ENCODE measurements around the gene SMIM13.
"Not testable (repeated sequence)": the region's sequence is repeated elsewhere in the genome, so short reads cannot be mapped to it uniquely, and the experiment has no call there.

The SMIM13 gene

GRCh38 chr6:11089695-11090094 lies 3.9 kb upstream of the SMIM13 start:
- H4K20me1 ChIP-seq (ENCODE audit: insufficient read depth, low read length) = no peaks in the 10 kb centered on the region
- H3K4me1 ChIP-seq (ENCODE audit: low read length) = peaks cover 4% of the 10 kb centered on the region
- H2AFZ ChIP-seq (ENCODE audit: low read depth, low read length) = no peak overlapping the region
- no peak overlapping the region for H3K9ac ChIP-seq (ENCODE audit: low read length)
- TF ChIP-seq CTCF (IDR thresholded peaks at IDR 0.05; ENCODE audit: low read depth, low read length) (no peak), EZH2phosphoT487 (IDR thresholded peaks at IDR 0.05; ENCODE audit: low read depth) (no peak)
- no peak overlapping the region for H3K4me2 ChIP-seq (ENCODE audit: low read length)
- H3K36me3 ChIP-seq (replicated peaks; ENCODE audit: low read depth, low read length) = no peaks in the 10 kb centered on the region
- no peaks in the 10 kb centered on the region for H3K9me3 ChIP-seq (ENCODE audit: insufficient read depth, low read length)
- no peak overlapping the region for H3K4me3 ChIP-seq (ENCODE audit: low read length)
- no peaks in the 10 kb centered on the region for H3K27me3 ChIP-seq (ENCODE audit: low read depth, low read length)
- no peak overlapping the region for H3K27ac ChIP-seq (ENCODE audit: low read length)
- peaks cover 6% of the 10 kb centered on the region for H3K79me2 ChIP-seq (ENCODE audit: low read length)

GRCh38 chr6:11091141-11091540 lies 2.5 kb upstream of the SMIM13 start:
- H3K36me3 ChIP-seq (replicated peaks; ENCODE audit: low read depth, low read length); H3K4me3 ChIP-seq (ENCODE audit: low read length); H3K27me3 ChIP-seq (ENCODE audit: low read depth, low read length); H3K9me3 ChIP-seq (ENCODE audit: insufficient read depth, low read length); H3K4me2 ChIP-seq (ENCODE audit: low read length); H4K20me1 ChIP-seq (ENCODE audit: insufficient read depth, low read length); H3K27ac ChIP-seq (ENCODE audit: low read length); H3K4me1 ChIP-seq (ENCODE audit: low read length); H2AFZ ChIP-seq (ENCODE audit: low read depth, low read length); H3K9ac ChIP-seq (ENCODE audit: low read length): not testable (repeated sequence)
- peaks cover 21% of the 10 kb centered on the region for H3K79me2 ChIP-seq (ENCODE audit: low read length)

- Histone ChIP-seq H3K4me1 (ENCODE audit: low read length) (peaks cover 9% of the 10 kb centered on the region), H3K4me3 (ENCODE audit: low read length) (peak overlapping the region; percentile 93), H3K36me3 (replicated peaks; ENCODE audit: low read depth, low read length) (no peaks in the 10 kb centered on the region), H3K27me3 (ENCODE audit: low read depth, low read length) (no peaks in the 10 kb centered on the region), H3K9me3 (ENCODE audit: insufficient read depth, low read length) (no peaks in the 10 kb centered on the region), H2AFZ (ENCODE audit: low read depth, low read length) (peak overlapping the region; percentile 91), H4K20me1 (ENCODE audit: insufficient read depth, low read length) (no peaks in the 10 kb centered on the region), H3K27ac (ENCODE audit: low read length) (peak overlapping the region; percentile 82), H3K79me2 (ENCODE audit: low read length) (peaks cover 37% of the 10 kb centered on the region), H3K9ac (ENCODE audit: low read length) (peak overlapping the region; percentile 93), H3K4me2 (ENCODE audit: low read length) (peak overlapping the region; percentile 81)
- TF ChIP-seq CTCF (IDR thresholded peaks at IDR 0.05; ENCODE audit: low read depth, low read length) (no peak), EZH2phosphoT487 (IDR thresholded peaks at IDR 0.05; ENCODE audit: low read depth) (no peak)
These were observed 812 bp upstream of the SMIM13 start for GRCh38 chr6:11092668-11093375.

GRCh38 chr6:11093376-11093625 lies 333 bp upstream of the SMIM13 start:
- peak overlapping the region; percentile 81 for H3K4me2 ChIP-seq (ENCODE audit: low read length)
- peaks cover 9% of the 10 kb centered on the region for H3K4me1 ChIP-seq (ENCODE audit: low read length)
- H3K9ac ChIP-seq (ENCODE audit: low read length) = peak overlapping the region; percentile 93
- no peaks in the 10 kb centered on the region for H3K36me3 ChIP-seq (replicated peaks; ENCODE audit: low read depth, low read length)
- peak overlapping the region; percentile 82 for H3K27ac ChIP-seq (ENCODE audit: low read length)
- no peaks in the 10 kb centered on the region for H4K20me1 ChIP-seq (ENCODE audit: insufficient read depth, low read length)
- peak overlapping the region; percentile 93 for H3K4me3 ChIP-seq (ENCODE audit: low read length)
- H2AFZ ChIP-seq (ENCODE audit: low read depth, low read length) = peak overlapping the region; percentile 91
- no peaks in the 10 kb centered on the region for H3K27me3 ChIP-seq (ENCODE audit: low read depth, low read length)
- no peak for TF ChIP-seq CTCF (IDR thresholded peaks at IDR 0.05; ENCODE audit: low read depth, low read length)
- TF ChIP-seq EZH2phosphoT487 (IDR thresholded peaks at IDR 0.05; ENCODE audit: low read depth) = no peak
- H3K9me3 ChIP-seq (ENCODE audit: insufficient read depth, low read length) = no peaks in the 10 kb centered on the region
- peaks cover 42% of the 10 kb centered on the region for H3K79me2 ChIP-seq (ENCODE audit: low read length)
